ENCODE results near the gene TAF11L2. TPM values are rescaled to one million over a fixed set of nuclear protein-coding genes. Genes with fewer than 3 reads are reported as not detected.
"Not testable (repeated sequence)": the region's sequence is repeated elsewhere in the genome, so short reads cannot be mapped to it uniquely, and the experiment has no call there.

Gene TAF11L2
- not detected for total RNA-seq

GRCh38 chr5:17497931-17498330 is at the start of gene TAF11L2:
Gene TAF11L2 (plus strand): TSS chr5:17498231.
- not testable (repeated sequence) for DNase-seq

GRCh38 chr5:17448877-17449276 is 49.2 kb upstream of the TAF11L2 start:
- DNase-seq, result no peak

- no peak for DNase-seq
These were observed 45.1 kb upstream of the TAF11L2 start for GRCh38 chr5:17452936-17453335.

GRCh38 chr5:17455942-17456341 is 42.1 kb upstream of the TAF11L2 start:
- DNase-seq, result no peak

GRCh38 chr5:17461793-17462192 is 36.2 kb upstream of the TAF11L2 start:
- no peak for DNase-seq

GRCh38 chr5:17463653-17464052 is 34.4 kb upstream of the TAF11L2 start:
- no peak for DNase-seq

- no peak for DNase-seq
These were observed 28.0 kb upstream of the TAF11L2 start for GRCh38 chr5:17470064-17470463.

- DNase-seq, result not testable (repeated sequence)
These were observed 23.0 kb upstream of the TAF11L2 start for GRCh38 chr5:17475064-17475463.

GRCh38 chr5:17477043-17477442 is 21.0 kb upstream of the TAF11L2 start:
- no peak for DNase-seq

- no peak for DNase-seq
These were observed 20.3 kb upstream of the TAF11L2 start for GRCh38 chr5:17477573-17478265.

- DNase-seq, result no peak
These were observed 16.7 kb upstream of the TAF11L2 start for GRCh38 chr5:17481378-17481777.

GRCh38 chr5:17482790-17483189 is 15.2 kb upstream of the TAF11L2 start:
- DNase-seq, result no peak

GRCh38 chr5:17486464-17487173 is 11.4 kb upstream of the TAF11L2 start:
- not testable (repeated sequence) for DNase-seq

GRCh38 chr5:17487174-17487512 is 10.9 kb upstream of the TAF11L2 start:
- DNase-seq, result no peak

GRCh38 chr5:17491257-17491656 is 6.8 kb upstream of the TAF11L2 start:
- not testable (repeated sequence) for DNase-seq

- no peak for DNase-seq
These were observed 5.3 kb upstream of the TAF11L2 start for GRCh38 chr5:17492770-17493169.

GRCh38 chr5:17497446-17497845 is 585 bp upstream of the TAF11L2 start:
- DNase-seq, result no peak

- DNase-seq, result no peak
These were observed 13.8 kb downstream of the TAF11L2 start for GRCh38 chr5:17511775-17512325.

- not testable (repeated sequence) for DNase-seq
These were observed 19.5 kb downstream of the TAF11L2 start for GRCh38 chr5:17517526-17517925.

- not testable (repeated sequence) for DNase-seq
These were observed 20.0 kb downstream of the TAF11L2 start, which contains the start of gene TAF11L3 for GRCh38 chr5:17518067-17518466. Gene TAF11L3 (plus strand): TSS chr5:17518367.

GRCh38 chr5:17519508-17519907 is 21.5 kb downstream of the TAF11L2 start:
- not testable (repeated sequence) for DNase-seq

GRCh38 chr5:17521501-17521900 is 23.5 kb downstream of the TAF11L2 start, which contains the start of gene TAF11L4:
Gene TAF11L4 (plus strand): TSS chr5:17521801.
- not testable (repeated sequence) for DNase-seq

GRCh38 chr5:17524935-17525334 is 26.9 kb downstream of the TAF11L2 start, which contains the start of gene TAF11L5:
Gene TAF11L5 (plus strand): TSS chr5:17525235.
- not testable (repeated sequence) for DNase-seq

All from skin of body (tissue), 2 donors.